ENCODE measurements around the gene SERPINF2. TPM values are rescaled to one million over a fixed set of nuclear protein-coding genes. Genes with fewer than 3 reads are reported as not detected.

Gene SERPINF2
- polyA plus RNA-seq, 1 donor from 2014 or later: not detected

DNA sequence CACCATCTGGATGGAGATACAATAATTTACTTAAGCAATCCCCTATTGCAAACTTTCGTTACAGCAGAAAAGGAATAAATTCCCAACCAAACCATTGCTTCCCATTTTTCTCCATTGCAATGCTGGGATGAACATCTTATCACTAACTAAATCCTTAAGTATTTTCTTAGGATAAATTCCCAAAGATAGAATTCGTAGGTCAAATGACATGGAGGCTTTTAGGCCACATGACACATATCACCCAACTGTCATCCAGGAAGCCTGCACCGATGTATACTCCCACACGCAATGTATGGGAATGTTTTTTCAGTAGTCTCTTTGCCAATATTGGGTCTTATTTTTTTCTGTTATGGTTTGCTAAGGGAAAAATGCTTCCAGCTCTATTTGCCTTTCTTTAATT is 30.9 kb upstream of the SERPINF2 start:
- no peaks in the 10 kb centered on the region for H3K9me3 ChIP-seq (ENCODE audit: low read length)
- H3K4me3 ChIP-seq (ENCODE audit: low read length): no peak overlapping the region
- H3K27me3 ChIP-seq (ENCODE audit: insufficient read depth, low read depth, low read length): peaks cover 24% of the 10 kb centered on the region
- no peak overlapping the region for H2AFZ ChIP-seq (ENCODE audit: low read depth, low read length)
- no peaks in the 10 kb centered on the region for H3K9me2 ChIP-seq (ENCODE audit: insufficient read depth, low read length)
- TF ChIP-seq RAD21 (conservative IDR thresholded peaks at IDR 0.05) (no peak), EP300 (conservative IDR thresholded peaks at IDR 0.05; ENCODE audit: poor library complexity, severe bottlenecking) (no peak), POLR2AphosphoS5 (IDR thresholded peaks at IDR 0.05) (no peak), TAF1 (IDR thresholded peaks at IDR 0.05; ENCODE audit: low read depth) (no peak)
- TF ChIP-seq, protein P1, sequence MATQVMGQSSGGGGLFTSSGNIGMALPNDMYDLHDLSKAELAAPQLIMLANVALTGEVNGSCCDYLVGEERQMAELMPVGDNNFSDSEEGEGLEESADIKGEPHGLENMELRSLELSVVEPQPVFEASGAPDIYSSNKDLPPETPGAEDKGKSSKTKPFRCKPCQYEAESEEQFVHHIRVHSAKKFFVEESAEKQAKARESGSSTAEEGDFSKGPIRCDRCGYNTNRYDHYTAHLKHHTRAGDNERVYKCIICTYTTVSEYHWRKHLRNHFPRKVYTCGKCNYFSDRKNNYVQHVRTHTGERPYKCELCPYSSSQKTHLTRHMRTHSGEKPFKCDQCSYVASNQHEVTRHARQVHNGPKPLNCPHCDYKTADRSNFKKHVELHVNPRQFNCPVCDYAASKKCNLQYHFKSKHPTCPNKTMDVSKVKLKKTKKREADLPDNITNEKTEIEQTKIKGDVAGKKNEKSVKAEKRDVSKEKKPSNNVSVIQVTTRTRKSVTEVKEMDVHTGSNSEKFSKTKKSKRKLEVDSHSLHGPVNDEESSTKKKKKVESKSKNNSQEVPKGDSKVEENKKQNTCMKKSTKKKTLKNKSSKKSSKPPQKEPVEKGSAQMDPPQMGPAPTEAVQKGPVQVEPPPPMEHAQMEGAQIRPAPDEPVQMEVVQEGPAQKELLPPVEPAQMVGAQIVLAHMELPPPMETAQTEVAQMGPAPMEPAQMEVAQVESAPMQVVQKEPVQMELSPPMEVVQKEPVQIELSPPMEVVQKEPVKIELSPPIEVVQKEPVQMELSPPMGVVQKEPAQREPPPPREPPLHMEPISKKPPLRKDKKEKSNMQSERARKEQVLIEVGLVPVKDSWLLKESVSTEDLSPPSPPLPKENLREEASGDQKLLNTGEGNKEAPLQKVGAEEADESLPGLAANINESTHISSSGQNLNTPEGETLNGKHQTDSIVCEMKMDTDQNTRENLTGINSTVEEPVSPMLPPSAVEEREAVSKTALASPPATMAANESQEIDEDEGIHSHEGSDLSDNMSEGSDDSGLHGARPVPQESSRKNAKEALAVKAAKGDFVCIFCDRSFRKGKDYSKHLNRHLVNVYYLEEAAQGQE (IDR thresholded peaks at IDR 0.05; ENCODE audit: borderline replicate concordance): no peak
- no peak overlapping the region for H3K4me2 ChIP-seq (ENCODE audit: low read length)
- no peaks in the 10 kb centered on the region for H3K36me3 ChIP-seq (ENCODE audit: insufficient read depth, low read length)
- H3K79me2 ChIP-seq (replicated peaks; ENCODE audit: insufficient read depth, low read length): peaks cover 4% of the 10 kb centered on the region
- no peaks in the 10 kb centered on the region for H3F3A ChIP-seq (ENCODE audit: insufficient read depth, low read length, poor library complexity, severe bottlenecking)
- H3K9ac ChIP-seq (ENCODE audit: low read length): no peak overlapping the region
- H4K20me1 ChIP-seq (ENCODE audit: insufficient read depth): no peaks in the 10 kb centered on the region
- H3K27ac ChIP-seq (ENCODE audit: low read length): no peak overlapping the region

- H3K27me3 ChIP-seq (ENCODE audit: insufficient read depth, low read depth, low read length): peaks cover 24% of the 10 kb centered on the region
- H2AFZ ChIP-seq (ENCODE audit: low read depth, low read length): no peak overlapping the region
- no peak overlapping the region for H3K9ac ChIP-seq (ENCODE audit: low read length)
- H3K27ac ChIP-seq (ENCODE audit: low read length): no peak overlapping the region
- H3K79me2 ChIP-seq (replicated peaks; ENCODE audit: insufficient read depth, low read length): peaks cover 4% of the 10 kb centered on the region
- no peaks in the 10 kb centered on the region for H3K36me3 ChIP-seq (ENCODE audit: insufficient read depth, low read length)
- H3F3A ChIP-seq (ENCODE audit: insufficient read depth, low read length, poor library complexity, severe bottlenecking): no peaks in the 10 kb centered on the region
- TF ChIP-seq SMC3 (conservative IDR thresholded peaks at IDR 0.05; ENCODE audit: poor library complexity): no peak
- TF ChIP-seq TAF1 (IDR thresholded peaks at IDR 0.05; ENCODE audit: low read depth): no peak
- TF ChIP-seq MXI1 (conservative IDR thresholded peaks at IDR 0.05; ENCODE audit: poor library complexity, severe bottlenecking): no peak
- no peak for TF ChIP-seq RAD21 (conservative IDR thresholded peaks at IDR 0.05)
- TF ChIP-seq EZH2 (IDR thresholded peaks at IDR 0.05; ENCODE audit: borderline replicate concordance, insufficient read depth, low read length, poor library complexity, severe bottlenecking): no peak
- TF ChIP-seq POLR2AphosphoS5 (IDR thresholded peaks at IDR 0.05): no peak
- TF ChIP-seq EP300 (conservative IDR thresholded peaks at IDR 0.05; ENCODE audit: poor library complexity, severe bottlenecking): no peak
- TF ChIP-seq, protein P1 (IDR thresholded peaks at IDR 0.05; ENCODE audit: borderline replicate concordance): no peak
- TF ChIP-seq, protein P2, sequence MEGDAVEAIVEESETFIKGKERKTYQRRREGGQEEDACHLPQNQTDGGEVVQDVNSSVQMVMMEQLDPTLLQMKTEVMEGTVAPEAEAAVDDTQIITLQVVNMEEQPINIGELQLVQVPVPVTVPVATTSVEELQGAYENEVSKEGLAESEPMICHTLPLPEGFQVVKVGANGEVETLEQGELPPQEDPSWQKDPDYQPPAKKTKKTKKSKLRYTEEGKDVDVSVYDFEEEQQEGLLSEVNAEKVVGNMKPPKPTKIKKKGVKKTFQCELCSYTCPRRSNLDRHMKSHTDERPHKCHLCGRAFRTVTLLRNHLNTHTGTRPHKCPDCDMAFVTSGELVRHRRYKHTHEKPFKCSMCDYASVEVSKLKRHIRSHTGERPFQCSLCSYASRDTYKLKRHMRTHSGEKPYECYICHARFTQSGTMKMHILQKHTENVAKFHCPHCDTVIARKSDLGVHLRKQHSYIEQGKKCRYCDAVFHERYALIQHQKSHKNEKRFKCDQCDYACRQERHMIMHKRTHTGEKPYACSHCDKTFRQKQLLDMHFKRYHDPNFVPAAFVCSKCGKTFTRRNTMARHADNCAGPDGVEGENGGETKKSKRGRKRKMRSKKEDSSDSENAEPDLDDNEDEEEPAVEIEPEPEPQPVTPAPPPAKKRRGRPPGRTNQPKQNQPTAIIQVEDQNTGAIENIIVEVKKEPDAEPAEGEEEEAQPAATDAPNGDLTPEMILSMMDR (IDR thresholded peaks at IDR 0.05; ENCODE audit: poor library complexity, severe bottlenecking): no peak
- no peak overlapping the region for H3K4me3 ChIP-seq (ENCODE audit: low read length)
- H4K20me1 ChIP-seq (ENCODE audit: insufficient read depth): no peaks in the 10 kb centered on the region
- no peak overlapping the region for H3K4me2 ChIP-seq (ENCODE audit: low read length)
- no peaks in the 10 kb centered on the region for H3K9me2 ChIP-seq (ENCODE audit: insufficient read depth, low read length)
- no peaks in the 10 kb centered on the region for H3K9me3 ChIP-seq (ENCODE audit: low read length)
These were observed 30.4 kb upstream of the SERPINF2 start for GRCh38 chr17:1712271-1712670.

Data from neural cell (in vitro differentiated cells).